Retinal pigment epithelial cell (primary cell): ENCODE measurements around the gene LAMA2.

Source experiments
- DNase-seq: peaks from one replicate; pipeline ENCODE4 v3.0.0-alpha.2; 2010; ENCODE audit warnings: low read depth
- H3K4me3 ChIP-seq: 2 replicates; pipeline ENCODE4 v1.5.1; 2011; ENCODE audit warnings: mild to moderate bottlenecking, low read length, control low read depth, moderate library complexity
- CTCF ChIP-seq: conservative IDR thresholded peaks from 2 replicates; pipeline ENCODE4 v1.5.1; 2011; ENCODE audit warnings: low read depth, low read length, control low read depth, inconsistent platforms

Gene LAMA2

GRCh38 chr6:129130106-129130505 lies 247.2 kb downstream of the LAMA2 start:
- DNase-seq, result no peak
- no peak for TF ChIP-seq CTCF
- H3K4me3 ChIP-seq, result no peak overlapping the region

- TF ChIP-seq CTCF, result no peak
- H3K4me3 ChIP-seq, result no peak overlapping the region
- no peak for DNase-seq
These were observed 248.2 kb downstream of the LAMA2 start for GRCh38 chr6:129130959-129131681.

GRCh38 chr6:129133770-129134192 lies 250.8 kb downstream of the LAMA2 start:
- DNase-seq, result no peak
- no peak for TF ChIP-seq CTCF
- no peak overlapping the region for H3K4me3 ChIP-seq

DNA sequence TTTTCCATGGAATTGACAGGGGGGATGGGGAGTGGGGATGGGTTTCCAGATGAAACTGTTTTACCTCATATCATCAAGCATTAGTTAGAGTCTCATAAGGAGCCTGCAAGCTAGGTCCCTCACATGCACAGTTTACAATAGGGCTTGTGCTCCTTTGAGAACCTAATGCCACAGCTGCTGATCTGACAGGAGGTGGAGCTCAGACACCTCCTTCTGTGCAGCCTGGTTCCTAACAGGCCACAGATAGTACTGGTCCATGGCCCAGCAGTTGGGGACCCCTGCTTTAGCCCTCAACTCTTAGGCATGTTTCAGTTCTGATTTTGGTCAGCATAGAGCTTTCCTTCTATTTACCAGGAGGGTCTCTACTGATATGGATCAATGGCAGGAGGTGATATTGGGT lies 251.6 kb downstream of the LAMA2 start:
- no peak overlapping the region for H3K4me3 ChIP-seq
- DNase-seq, result no peak
- TF ChIP-seq CTCF, result no peak

- no peak for DNase-seq
- no peak overlapping the region for H3K4me3 ChIP-seq
- TF ChIP-seq CTCF, result no peak
These were observed 252.5 kb downstream of the LAMA2 start for GRCh38 chr6:129135451-129135850.

GRCh38 chr6:129136751-129137150 lies 253.8 kb downstream of the LAMA2 start:
- no peak overlapping the region for H3K4me3 ChIP-seq
- DNase-seq, result no peak
- no peak for TF ChIP-seq CTCF

DNA sequence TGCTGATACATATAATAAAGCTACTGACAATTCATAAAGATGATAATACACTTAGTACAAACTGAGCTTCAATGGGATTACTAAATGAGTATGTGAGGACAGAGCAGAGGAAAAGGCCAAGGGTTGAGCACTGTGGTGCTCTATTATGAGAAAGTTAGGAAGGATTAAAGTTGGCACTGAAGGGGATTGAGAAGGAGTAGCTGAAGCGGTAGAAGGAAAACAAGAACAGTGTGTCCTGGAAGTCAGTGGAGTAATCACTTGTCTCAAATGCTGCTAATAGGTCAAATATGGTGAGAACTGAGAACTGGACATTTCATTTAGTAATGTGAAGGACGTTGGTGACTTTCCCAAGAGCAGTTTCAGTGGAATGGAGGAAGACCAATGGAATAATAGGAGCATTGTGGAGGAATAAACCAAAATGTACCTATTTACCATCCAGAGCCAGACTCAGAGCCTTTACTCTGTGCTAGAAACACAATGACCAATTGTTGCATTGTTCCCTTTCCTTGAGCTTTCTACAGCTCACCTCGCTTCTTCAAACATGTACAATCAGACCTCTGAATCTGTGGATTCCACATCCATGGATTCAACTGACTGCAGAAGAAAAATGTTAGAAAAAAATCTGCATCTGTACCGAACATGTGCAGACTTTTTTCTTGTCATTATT lies 255.9 kb downstream of the LAMA2 start:
- H3K4me3 ChIP-seq, result no peak overlapping the region
- TF ChIP-seq CTCF, result no peak
- DNase-seq, result no peak
